Measurements from ENCODE around the gene IDH3A. TPM values are rescaled to one million over a fixed set of nuclear protein-coding genes. Genes with fewer than 3 reads are reported as not detected.

Gene IDH3A
- total RNA-seq, 4 donors from 2014 or later = 102 to 175 (median 118) TPM

GRCh38 chr15:78208341-78208844 is 59.2 kb downstream of the IDH3A start:
- DNase-seq = peak in 1 of 3 donors; percentile 4
- Histone ChIP-seq H3K36me3 (no peaks in the 10 kb centered on the region), H3K4me1 (peaks cover 0 to 39% (median 3%) of the 10 kb centered on the region in 4 donors), H3K9me3 (no peaks in the 10 kb centered on the region), H3K27ac (no peak overlapping the region), H3K4me3 (no peak overlapping the region), H3K27me3 (no peaks in the 10 kb centered on the region)
- no peak for TF ChIP-seq POLR2A (IDR thresholded peaks at IDR 0.05)
- TF ChIP-seq, protein P1, sequence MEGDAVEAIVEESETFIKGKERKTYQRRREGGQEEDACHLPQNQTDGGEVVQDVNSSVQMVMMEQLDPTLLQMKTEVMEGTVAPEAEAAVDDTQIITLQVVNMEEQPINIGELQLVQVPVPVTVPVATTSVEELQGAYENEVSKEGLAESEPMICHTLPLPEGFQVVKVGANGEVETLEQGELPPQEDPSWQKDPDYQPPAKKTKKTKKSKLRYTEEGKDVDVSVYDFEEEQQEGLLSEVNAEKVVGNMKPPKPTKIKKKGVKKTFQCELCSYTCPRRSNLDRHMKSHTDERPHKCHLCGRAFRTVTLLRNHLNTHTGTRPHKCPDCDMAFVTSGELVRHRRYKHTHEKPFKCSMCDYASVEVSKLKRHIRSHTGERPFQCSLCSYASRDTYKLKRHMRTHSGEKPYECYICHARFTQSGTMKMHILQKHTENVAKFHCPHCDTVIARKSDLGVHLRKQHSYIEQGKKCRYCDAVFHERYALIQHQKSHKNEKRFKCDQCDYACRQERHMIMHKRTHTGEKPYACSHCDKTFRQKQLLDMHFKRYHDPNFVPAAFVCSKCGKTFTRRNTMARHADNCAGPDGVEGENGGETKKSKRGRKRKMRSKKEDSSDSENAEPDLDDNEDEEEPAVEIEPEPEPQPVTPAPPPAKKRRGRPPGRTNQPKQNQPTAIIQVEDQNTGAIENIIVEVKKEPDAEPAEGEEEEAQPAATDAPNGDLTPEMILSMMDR (IDR thresholded peaks at IDR 0.05) = no peak

GRCh38 chr15:78208887-78209645 is 59.9 kb downstream of the IDH3A start:
- peak; percentile 3 to 50 (median 34) for DNase-seq
- no peak overlapping the region for H3K4me3 ChIP-seq
- peak overlapping the region in 1 of 4 donors; percentile 15 for H3K27ac ChIP-seq
- H3K4me1 ChIP-seq = peaks cover 0 to 41% (median 3%) of the 10 kb centered on the region in 4 donors
- no peak for TF ChIP-seq POLR2A (IDR thresholded peaks at IDR 0.05)
- TF ChIP-seq, protein P1 (IDR thresholded peaks at IDR 0.05) = no peak
- H3K36me3 ChIP-seq = no peaks in the 10 kb centered on the region
- no peaks in the 10 kb centered on the region for H3K27me3 ChIP-seq
- H3K9me3 ChIP-seq = no peaks in the 10 kb centered on the region

GRCh38 chr15:78209646-78210348 is 60.6 kb downstream of the IDH3A start:
- peaks cover 0 to 38% (median 3%) of the 10 kb centered on the region in 4 donors for H3K4me1 ChIP-seq
- peak overlapping the region in 1 of 4 donors; percentile 15 for H3K27ac ChIP-seq
- no peaks in the 10 kb centered on the region for H3K36me3 ChIP-seq
- DNase-seq = peak; percentile 12 to 56 (median 55)
- no peaks in the 10 kb centered on the region for H3K9me3 ChIP-seq
- no peak overlapping the region for H3K4me3 ChIP-seq
- no peaks in the 10 kb centered on the region for H3K27me3 ChIP-seq
- TF ChIP-seq POLR2A (IDR thresholded peaks at IDR 0.05) = no peak
- TF ChIP-seq, protein P1 (IDR thresholded peaks at IDR 0.05) = no peak

DNA sequence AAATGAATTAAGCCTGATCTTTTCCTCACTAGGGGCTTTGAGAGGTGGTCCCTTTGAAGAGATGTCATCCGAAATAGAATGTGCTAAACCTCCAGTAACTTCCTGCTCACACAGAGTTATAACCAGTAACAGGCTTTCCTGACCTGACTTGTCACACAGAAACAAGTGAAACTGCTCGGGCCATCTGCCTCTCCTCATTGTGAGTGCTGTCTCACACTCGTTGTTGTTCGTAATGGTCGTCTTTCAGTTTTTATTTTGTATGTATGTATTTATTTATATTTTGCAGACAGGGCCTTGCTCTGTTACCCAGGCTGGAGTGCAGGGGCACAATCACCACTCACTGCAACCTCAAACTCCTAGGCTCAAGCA is 61.2 kb downstream of the IDH3A start:
- peaks cover 0 to 34% (median 3%) of the 10 kb centered on the region in 4 donors for H3K4me1 ChIP-seq
- H3K36me3 ChIP-seq = no peaks in the 10 kb centered on the region
- H3K27ac ChIP-seq = peak overlapping the region in 1 of 4 donors; percentile 15
- TF ChIP-seq, protein P1 (IDR thresholded peaks at IDR 0.05) = no peak
- TF ChIP-seq POLR2A (IDR thresholded peaks at IDR 0.05) = no peak
- no peaks in the 10 kb centered on the region for H3K27me3 ChIP-seq
- H3K4me3 ChIP-seq = no peak overlapping the region
- no peaks in the 10 kb centered on the region for H3K9me3 ChIP-seq
- peak in 2 of 3 donors; percentile 11 to 27 for DNase-seq

- no peaks in the 10 kb centered on the region for H3K9me3 ChIP-seq
- H3K36me3 ChIP-seq = no peaks in the 10 kb centered on the region
- no peaks in the 10 kb centered on the region for H3K27me3 ChIP-seq
- TF ChIP-seq, protein P1 (IDR thresholded peaks at IDR 0.05) = no peak
- TF ChIP-seq POLR2A (IDR thresholded peaks at IDR 0.05) = no peak
- no peak overlapping the region for H3K4me3 ChIP-seq
- peak in 1 of 3 donors; percentile 21 for DNase-seq
- H3K4me1 ChIP-seq = peaks cover 0 to 39% (median 3%) of the 10 kb centered on the region in 4 donors
- H3K27ac ChIP-seq = peak overlapping the region in 1 of 4 donors; percentile 84
These were observed 62.2 kb downstream of the IDH3A start for GRCh38 chr15:78211189-78211921.
